Amniotic stem cell (primary cell): ENCODE results near the gene SCD5.

Experiments used
- DNase-seq: peaks from one replicate; lab custom pipeline; 2025; lab: John Stamatoyannopoulos, UW

Gene SCD5

DNA sequence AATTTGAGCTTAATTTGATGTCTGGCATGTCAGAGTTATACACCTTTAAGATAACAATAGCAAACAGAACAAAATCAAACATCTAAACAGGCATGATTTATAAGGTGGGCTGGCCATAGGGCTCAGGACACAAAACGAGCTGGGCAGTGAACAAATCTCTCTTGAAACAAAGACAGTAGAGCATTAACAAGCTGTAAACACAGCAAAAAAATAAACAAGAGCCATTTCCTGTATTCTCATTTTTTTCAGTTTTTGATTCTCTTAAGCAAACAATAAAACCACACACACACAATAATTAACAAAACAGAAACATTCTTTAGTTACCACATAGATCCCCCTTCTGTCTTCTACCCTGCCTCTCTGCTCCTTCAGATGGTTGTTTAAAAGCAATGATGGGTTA lies 168.5 kb downstream of the SCD5 start:
- DNase-seq: no peak

DNA sequence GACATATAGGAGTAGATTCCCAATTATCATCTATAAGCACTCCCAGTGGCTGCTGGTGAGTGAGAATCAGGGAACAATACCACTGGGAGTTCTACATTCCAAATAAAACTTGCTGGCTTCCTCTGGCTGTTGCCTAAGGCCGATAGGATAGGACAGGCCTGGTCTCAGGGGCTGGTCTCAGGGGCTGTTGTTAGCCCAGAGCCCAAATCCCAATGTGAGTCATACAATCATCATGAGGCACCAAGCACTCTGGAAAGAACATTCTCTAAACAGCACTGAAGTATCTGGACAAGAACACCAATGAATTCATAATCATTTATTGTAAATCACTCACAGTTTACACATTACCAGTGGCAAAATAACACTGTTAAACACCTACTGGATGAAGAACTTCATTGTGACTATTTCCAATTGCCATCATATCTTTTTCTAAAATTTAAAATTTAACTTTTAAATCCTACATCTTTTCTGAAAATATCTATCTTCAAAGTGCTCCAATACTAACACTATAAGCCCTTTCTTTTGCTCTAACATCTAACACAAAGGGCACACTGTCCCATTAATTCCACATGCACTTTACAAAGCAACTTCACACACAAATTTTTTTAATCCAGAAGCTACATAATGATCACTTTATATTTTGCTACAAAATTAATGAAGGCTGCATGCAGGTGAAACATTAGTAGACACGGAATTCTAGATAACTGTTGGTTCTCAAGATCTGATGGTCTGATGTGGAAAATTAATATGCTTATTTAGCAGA lies 169.2 kb downstream of the SCD5 start:
- DNase-seq: no peak

DNA sequence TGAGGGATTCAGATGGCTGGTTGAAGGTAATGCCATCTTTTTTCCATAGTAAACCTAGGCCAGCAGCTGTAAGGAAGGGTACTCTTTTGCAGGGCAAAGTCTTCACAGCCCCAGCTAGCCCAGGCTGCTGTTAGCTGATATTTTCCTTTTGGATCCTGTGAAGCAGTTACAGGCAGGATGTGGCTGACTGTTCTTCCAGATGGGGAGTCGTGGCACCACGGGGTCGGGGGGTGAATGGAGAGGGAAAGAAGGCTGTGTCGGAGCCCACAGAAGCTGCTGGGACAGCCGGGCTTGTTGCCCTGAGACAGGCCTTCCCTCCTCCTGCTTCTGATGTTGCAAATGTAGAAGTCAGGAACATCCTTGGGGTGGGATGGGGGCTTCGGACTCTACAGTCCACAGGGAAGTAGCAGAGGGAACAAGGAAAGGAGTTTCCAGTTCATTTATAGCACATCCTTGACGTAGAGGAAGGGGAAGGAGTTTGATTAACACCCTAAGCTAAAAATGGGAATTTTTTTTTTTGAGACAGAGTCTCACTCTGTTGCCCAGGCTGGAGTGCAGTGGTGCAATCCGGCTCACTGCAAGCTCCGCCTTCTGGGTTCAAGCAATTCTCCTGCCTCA lies 172.2 kb downstream of the SCD5 start:
- DNase-seq: no peak

DNA sequence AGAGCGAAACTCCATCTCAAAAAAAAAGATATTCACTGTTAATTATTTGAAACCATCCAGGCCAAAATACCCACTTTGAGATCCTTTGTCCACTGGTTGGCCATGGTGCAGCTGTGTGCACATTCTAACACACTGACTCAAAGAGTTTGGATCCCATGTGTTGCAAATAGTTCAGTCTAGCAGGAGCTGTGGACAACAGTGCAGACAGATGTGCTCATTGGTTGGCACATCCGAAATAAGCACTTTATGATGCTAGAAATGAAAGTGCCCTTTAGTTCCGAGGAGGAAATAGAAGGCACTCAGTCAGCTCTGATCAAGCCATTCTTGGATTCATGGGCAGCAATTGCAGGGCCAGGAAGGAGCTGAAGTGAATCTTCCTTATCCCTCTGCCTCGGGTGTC lies 173.8 kb downstream of the SCD5 start:
- no peak for DNase-seq

DNA sequence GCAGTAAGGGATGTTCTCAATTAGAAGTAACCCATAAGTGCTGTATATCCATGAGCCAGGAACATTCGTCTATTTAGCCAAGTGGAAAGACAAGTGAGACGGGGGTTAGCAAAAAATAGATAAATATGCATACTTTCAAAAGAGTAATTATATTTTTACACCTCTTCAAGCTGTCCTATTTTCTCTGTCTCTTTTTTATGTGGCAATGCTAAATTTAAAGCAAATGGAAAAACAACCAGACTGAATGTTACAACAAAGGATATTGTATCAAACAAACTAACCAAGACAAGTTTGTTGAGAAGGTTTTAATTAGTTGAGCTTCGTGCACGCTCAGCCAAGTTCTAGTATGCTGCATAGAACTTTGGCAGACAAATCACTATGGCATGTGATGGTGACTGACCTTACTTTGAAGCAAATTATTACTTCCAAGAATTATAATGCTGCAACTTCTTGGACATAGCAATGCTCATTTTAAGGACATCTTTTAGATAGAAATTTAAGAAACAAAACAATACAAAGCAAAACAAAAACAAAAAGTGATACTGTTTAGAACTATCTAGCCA lies 175.4 kb downstream of the SCD5 start:
- DNase-seq: no peak

DNA sequence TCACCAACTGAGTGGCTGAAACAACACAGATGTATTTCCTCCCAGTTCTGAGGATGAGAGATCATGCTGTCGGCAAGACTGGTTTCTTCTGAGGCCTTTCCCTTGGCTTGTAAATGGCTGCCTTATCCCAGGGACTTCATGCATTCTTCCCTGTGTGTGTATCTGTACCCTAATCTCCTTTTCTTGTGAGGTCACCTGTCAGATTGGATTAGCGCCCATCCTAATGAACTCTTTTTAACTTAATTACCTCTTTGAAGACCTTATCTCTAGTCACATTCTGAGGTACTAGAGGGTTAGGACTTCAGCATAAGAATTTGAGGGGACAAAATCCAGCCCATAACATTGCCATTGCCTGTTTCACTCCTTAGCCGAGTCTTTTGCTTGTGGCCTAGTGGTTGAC lies 177.3 kb downstream of the SCD5 start:
- no peak for DNase-seq

DNA sequence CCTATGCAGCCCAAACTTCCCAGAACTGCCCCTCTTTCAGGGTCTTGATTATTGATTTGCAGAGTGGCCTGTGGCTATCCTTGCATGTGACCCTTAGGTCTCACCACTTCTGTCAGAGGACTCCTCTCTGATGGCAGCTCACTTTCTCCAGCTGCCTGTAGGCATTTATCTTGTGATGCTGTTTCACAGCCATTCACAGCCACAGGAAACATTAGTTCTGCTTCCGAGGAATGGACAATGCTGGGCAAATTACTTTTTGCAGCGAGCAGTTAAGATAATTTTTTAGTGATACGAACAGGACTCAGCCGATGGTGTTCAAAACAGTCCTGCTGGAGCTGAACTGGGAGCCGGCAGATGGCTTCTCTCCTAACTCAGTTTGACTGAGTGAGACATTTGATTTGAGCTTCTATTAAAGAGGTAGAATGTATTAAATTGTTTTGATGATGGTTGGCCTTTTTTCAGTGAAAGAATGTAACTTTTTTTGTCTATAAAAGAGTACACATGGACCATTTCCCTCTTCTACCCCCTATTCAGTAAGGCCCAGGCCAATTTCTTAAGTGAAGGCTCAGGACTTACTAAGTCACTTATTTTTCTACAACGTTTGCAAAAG lies 178.4 kb downstream of the SCD5 start:
- no peak for DNase-seq

DNA sequence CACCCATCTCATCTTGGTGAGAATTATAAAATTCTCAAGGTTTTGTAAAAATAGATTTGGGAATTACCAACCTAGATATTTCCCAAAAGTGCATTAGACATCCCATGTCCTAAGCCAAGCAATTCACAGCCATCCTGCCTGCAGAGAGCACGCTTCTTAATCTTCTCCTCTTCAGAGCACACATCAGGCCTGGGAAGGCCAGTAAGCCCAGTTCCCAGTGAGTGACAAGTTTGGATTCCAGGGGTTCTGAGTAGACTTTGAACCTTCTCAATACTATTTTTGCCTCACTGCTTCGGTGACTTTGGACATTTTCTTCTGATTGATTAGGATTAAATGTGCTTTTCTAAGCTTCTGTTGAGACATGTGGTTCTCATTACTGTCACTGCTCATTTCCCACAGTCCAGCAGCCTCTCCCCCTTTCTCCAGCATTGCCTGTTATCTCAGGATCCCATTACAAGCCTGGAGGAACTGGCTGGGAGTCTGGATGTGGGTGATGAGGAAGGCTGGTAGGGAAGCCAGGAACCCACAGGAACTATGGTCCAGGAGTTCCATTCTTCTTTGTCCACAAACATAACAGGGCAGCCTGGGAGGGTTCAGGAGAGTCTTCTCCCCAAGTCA lies 180.4 kb downstream of the SCD5 start:
- DNase-seq: no peak

DNA sequence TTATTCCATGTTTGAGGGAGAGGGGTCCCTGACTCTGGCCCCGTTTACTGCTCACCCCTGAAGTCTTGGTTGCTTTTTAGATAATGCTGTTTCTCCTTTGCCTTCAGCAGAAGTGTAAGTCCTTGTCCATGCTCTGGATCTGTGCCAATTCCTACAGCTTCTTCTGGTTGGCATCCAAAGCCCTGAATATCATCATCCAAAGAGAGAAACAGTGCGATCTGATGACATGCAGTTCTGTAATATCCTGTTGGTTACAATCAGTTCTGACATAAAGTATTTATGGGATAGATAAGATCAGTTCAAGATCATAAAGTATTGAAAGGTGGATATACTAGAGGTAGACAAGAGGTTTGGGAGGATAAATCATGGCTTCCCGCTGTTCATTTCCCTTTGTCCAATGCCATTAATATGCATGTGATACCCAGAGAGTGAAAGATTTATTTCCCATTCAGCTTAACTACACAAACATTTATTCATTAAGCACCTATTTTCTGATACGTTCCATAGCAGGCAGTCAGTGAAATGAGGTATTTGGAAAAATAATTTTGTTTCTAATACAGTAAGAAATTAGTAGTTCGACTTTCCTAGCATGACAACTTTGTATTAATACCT lies 183.7 kb downstream of the SCD5 start:
- DNase-seq: no peak

DNA sequence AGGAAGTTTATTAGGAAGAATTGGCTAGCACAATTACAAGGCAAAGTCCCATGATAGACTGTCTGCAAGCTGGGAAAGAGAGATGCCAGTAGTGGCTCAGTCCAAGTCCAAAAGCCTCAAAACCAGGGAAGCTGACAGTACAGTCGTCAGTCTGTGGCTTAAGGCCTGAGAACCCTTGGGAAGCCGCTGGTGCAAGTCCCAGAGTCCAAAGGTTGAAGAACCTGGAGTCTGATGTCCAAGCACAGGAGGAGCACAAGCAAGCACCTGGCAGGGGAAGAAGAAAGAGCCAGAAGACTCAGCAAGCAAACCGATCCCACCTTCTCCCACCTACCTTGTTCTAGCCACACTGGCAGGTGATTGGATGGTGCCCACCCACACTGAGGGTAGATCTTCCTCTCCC lies 185.5 kb downstream of the SCD5 start:
- DNase-seq: no peak

DNA sequence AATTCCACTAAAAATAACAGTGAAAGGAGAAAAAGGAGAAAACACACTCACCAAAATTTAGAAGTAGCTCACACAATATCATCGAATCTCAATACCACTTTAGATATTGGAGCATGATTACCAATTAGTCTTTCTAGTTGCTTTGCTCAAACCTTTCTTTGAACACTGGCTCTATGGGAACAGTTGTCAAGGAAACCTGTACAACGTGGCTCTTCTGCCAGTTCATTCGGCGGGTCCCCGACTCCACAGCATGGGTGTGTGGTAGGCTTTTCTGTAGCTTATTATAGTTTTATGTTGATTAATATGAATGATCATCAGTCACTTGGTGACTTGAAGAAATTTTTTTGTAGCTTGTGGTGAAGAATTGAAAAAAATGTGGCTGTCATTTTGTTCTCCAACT lies 186.6 kb downstream of the SCD5 start:
- DNase-seq: no peak

DNA sequence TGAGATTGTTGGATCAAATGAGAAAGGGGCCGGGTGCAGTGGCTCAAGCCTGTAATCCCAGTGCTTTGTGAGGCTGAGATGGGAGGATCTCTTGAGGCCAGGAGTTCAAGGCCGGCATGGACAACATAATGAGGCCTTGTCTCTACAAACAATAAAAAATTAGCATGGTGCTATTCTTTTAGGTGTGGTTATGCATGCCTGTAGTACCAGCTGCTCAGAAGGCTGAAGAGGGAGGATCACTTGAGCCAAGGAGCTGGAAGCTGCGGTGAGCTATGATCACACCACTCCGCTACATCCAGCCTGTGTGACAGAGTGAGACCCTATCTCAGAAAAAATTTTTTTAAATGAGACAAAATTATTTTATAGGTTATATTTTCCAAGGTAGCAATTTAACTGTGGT lies 187.1 kb downstream of the SCD5 start:
- no peak for DNase-seq

DNA sequence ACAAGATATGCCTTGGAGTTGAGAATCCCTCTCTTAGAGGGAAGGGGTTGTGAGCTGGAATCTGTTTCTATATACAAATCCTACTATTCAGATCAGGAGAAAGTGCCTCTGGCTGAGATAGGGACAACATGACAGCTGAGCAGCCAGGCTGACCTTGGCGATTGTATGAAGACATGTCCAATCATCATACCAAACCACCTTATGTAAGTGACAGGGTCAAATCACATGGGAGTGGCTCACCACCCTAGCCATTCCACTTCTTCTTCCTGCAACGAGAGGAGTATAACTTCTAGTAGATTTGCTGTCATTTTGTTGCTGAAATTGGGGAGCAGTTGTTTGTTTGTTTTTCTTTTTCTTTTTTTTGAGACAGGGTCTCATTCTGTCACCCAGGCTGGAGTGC lies 188.6 kb downstream of the SCD5 start:
- no peak for DNase-seq

DNA sequence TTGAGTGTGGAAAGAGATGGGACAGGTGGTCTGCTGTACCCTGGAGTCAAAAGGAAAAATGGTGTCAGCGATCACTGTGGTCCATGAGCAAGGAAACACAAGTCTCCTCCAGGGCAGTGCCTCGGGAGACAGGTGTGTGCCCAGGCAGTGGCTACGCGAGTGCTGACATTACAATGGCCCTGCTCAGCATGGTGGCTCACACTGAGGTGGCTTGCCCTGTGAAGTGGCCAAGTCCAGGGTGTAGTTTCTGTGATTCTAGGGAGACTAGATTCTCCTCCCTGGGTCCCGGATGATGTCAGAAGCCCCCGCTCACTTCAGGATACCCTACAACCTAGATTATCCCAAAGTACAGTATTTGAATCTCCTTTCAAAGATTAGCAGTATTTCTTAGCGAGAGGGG lies 192.0 kb downstream of the SCD5 start:
- no peak for DNase-seq

DNA sequence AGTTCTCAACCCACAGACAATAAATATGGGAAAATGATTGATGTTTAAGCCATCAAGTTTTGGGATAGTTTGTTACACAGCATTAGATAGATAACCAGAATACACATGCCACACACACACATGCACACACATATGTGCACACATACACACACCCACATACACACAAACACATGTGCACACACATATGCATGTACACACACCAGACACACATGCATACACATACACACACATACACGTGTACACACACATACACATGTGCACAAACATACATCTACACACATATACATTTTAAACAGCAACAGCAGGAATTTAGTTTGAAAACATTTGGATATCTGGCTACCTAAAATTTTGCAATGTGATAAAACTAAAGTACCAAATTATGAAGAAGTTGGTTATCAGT lies 194.1 kb downstream of the SCD5 start:
- no peak for DNase-seq

DNA sequence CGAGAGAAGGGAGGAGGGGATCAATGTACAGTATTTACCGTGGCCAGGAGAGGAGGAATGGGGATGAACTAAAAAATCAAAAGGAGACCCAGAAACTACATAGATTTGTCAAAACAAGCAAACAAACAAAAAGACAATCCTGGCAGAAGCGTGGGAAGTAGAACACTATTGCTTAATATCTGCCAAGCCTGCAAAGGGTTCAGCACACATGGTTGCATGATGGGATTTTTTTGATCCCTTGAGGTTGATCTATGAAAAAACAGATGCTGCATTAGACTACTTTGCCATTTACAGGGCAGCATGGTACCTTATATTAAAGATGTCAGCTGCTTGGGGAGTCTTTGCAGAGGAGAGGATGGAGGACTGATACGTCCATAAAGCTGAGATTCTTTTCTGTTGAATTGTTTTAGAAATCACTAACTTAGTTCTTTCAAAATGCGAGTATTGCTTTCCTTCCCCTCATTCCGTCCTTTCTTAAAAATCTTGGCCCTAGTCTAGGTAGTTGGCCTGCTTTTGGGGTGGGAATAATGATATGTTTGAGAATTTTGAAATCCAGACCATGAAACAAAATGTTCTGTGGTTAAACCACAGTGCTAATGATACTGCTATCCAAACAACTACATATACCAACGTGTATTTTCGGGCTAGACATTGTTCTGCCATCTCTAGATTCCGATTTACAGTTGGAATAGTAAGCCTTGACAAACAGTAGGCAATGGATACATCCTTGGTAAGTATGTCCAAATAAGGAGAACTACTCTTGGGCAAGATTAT lies 197.2 kb downstream of the SCD5 start:
- no peak for DNase-seq

DNA sequence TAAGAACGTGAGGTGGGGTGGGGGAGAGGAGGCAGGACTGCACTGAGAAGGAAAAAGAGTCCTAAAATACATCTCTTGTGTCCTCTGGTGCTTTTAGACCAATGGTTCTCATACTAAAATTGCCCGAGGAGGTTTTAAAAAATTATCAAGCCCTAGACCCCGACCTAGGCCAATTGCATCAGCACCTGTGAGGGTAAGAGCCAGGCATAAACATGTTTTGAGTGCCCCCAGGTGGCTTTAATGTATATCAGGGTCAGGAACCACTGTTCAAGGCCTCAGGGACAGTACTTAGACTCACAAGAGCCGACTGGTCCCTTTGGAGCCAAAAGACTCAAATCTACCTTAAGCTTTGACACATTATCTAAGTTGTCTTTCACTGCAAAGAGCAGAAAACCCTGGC lies 199.3 kb downstream of the SCD5 start:
- DNase-seq: no peak

DNA sequence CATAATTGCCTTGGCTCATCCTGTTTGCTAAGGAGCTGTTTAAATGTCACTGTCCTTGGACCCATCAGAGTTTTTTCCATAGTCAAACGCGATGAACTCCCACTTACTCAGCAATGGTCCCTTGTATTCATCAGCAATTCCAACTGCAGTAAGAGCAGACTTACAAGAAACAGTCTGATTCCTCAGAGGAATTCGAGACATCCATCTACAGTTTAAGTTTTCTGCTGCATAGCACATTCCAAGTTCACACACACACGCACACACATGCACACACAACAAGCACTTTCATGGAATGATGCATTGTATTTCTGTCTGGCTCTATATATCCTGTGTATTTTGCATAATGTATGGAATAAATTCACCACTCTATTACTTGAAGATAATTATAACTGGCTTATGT lies 204.1 kb downstream of the SCD5 start:
- no peak for DNase-seq

DNA sequence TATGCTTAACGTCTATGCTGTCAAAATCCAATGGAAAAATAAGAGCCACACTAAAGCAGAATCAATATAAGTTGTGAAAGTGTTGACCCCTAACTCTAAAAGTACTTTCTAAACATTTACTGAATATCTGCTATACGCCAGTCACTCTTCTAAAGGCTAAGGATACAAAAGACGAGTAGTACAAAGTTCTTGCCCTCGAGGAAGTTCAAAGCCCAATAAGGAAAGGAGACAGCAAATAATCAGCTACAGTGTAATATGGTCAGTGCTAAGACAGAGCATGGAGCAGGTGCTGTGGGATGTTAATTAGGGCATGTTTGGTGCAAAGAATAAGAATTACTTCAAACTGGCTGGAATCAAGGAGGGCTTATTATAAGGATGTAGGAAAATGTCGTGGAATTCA lies 205.2 kb downstream of the SCD5 start:
- no peak for DNase-seq

DNA sequence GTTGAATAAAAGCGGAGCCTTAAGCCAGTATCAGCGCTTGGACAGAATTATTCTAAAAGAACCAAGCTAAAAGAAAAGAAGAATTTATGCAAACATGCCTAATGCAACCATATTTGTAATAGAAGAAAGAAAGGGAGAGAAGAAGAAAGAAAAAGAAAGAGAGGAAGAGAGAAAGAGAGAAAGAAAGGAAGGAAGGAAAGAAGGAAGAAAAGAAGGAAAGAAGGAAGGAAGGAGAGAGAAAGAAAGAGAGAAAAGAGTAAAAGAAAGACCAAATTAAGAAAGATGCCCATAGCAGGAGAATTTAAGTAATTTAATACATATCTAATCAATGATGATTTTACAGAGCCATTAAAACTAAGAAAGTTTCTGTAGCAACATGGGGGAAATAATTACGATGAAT lies 206.0 kb downstream of the SCD5 start:
- no peak for DNase-seq

DNA sequence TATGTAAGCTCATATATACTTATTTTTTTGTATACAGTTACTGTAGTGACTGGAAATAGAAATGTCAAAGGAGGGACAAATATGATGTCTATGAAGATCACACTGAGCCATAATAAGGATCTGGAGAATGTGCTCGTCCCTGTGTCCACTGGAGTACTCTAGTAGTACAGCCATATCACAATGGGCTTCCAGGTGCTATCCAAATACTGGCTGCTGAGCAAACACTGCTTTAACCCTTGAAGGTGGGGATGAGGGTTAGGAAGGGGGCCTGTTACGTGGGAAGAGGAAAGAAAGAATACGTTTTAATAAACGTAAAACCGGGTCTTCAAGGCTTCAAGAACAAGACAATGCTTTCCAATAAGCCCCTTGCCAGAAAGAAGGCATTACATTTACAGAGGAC lies 207.0 kb downstream of the SCD5 start:
- DNase-seq: no peak

DNA sequence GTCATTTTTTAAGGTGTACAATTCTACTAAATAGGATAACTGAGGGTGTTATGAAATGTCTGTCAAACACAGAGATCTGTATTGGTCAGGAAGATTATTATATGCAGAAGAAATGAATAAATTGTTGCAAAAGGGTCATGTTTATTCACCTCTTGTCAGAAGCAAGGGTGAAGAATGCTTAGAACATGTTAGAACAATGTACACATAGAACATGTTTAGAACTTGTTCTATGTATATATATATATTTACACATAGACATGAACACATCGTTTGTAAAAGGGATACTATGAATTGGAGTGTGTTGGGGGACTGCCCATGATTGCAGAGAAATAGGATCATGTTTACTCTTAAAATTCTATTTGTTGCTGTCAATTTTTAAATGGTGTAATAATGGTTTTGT lies 208.8 kb downstream of the SCD5 start:
- no peak for DNase-seq
